Prostate gland (tissue), 2 donors: ENCODE measurements around the gene CFAP20DC.

Source experiments
- CTCF ChIP-seq, 4 experiments: fragments of 200-600 bp in 2 of 4; fragments of 450-650 bp in 2 of 4; sonication (generic) in 2 of 4; IDR thresholded peaks; 1 replicate in 3 of 4; 2 replicates in 1 of 4; pipeline ENCODE4 v1.5.1; 2016 to 2019; ENCODE audit warnings: antibody characterized with exemption in 4 of 4, mild to moderate bottlenecking in 2 of 4, moderate library complexity in 2 of 4
- POLR2A ChIP-seq: fragments of 450-650 bp; IDR thresholded peaks from one replicate; pipeline ENCODE4 v1.6.1; 2016; ENCODE audit warnings: antibody characterized with exemption, mild to moderate bottlenecking
- POLR2AphosphoS5 ChIP-seq: sonication (generic); formaldehyde crosslinking; IDR thresholded peaks from one replicate; pipeline ENCODE4 v1.6.1; 2017; ENCODE audit warnings: antibody characterized with exemption

- TF ChIP-seq POLR2A: no peak
- no peak for TF ChIP-seq CTCF (IDR thresholded peaks at IDR 0.05)
- no peak for TF ChIP-seq POLR2AphosphoS5
Observed at GRCh38 chr3:58963928-58964503, 85.8 kb downstream of the CFAP20DC start.
